PC-3 (cell line): ENCODE data around the gene FAM53B. TPM values are rescaled to one million over a fixed set of nuclear protein-coding genes. Genes with fewer than 3 reads are reported as not detected.

Experiments
- ATAC-seq: fragments of 200-7000 bp; cut with Tn5 transposase; 2 replicates; pipeline ENCODE4 v1.9.1; 2020; ENCODE audit warnings: mild to moderate bottlenecking, moderate library complexity
- BruUV-seq: library from RNA; stranded (reverse); fragments of 400-500 nt; replicated peaks from 2 replicates; lab custom pipeline; 2021; lab: Mats Ljungman, UMichigan
- CTCF ChIA-PET: fragments of 300-600 bp; sonication (Branson Sonifier 250); formaldehyde crosslinking; loops from one replicate; lab custom pipeline; 2022; ENCODE audit warnings: antibody characterized with exemption; lab: Charles Lee
- POLR2A ChIA-PET: fragments of 300-600 bp; sonication (Branson Sonifier 250); formaldehyde crosslinking; loops from one replicate; lab custom pipeline; 2022; ENCODE audit warnings: antibody characterized with exemption; ENCODE audit not compliant: unreplicated experiment; lab: Charles Lee
- DNase-seq: peaks from one replicate; pipeline ENCODE4 v3.0.0-alpha.2; 2015
- H2AFZ ChIP-seq: fragments of 300-600 bp; sonication (generic); 2 replicates; pipeline ENCODE4 v1.6.0; 2016; ENCODE audit warnings: antibody characterized with exemption, low read length
- H3F3A ChIP-seq: fragments of 300-600 bp; sonication (generic); one replicate; pipeline ENCODE4 v1.6.0; 2017; ENCODE audit warnings: antibody characterized with exemption, low read length, control low read depth, mild to moderate bottlenecking; ENCODE audit not compliant: unreplicated experiment
- H3K27ac ChIP-seq: fragments of 300-600 bp; sonication (generic); 2 replicates; pipeline ENCODE4 v1.5.1; 2016; ENCODE audit warnings: mild to moderate bottlenecking, low read length
- H3K27me3 ChIP-seq: fragments of 300-600 bp; sonication (generic); 2 replicates; pipeline ENCODE4 v1.6.1; 2016; ENCODE audit warnings: low read length, mixed read lengths
- H3K36me3 ChIP-seq: fragments of 300-600 bp; sonication (generic); 2 replicates; pipeline ENCODE4 v1.6.1; 2016; ENCODE audit warnings: low read depth, mixed run types, low read length, mixed read lengths
- H3K4me1 ChIP-seq: fragments of 300-600 bp; sonication (generic); 2 replicates; pipeline ENCODE4 v1.5.1; 2016; ENCODE audit warnings: low read length; ENCODE audit not compliant: insufficient read depth
- H3K4me2 ChIP-seq: fragments of 300-600 bp; sonication (generic); 2 replicates; pipeline ENCODE4 v1.6.0; 2016; ENCODE audit warnings: low read length
- H3K4me3 ChIP-seq: fragments of 300-600 bp; sonication (generic); 2 replicates; pipeline ENCODE4 v1.5.1; 2016; ENCODE audit warnings: mild to moderate bottlenecking, low read length, mixed read lengths
- H3K79me2 ChIP-seq: fragments of 300-600 bp; sonication (generic); 2 replicates; pipeline ENCODE4 v1.6.1; 2017; ENCODE audit warnings: low read length, mixed read lengths
- H3K9ac ChIP-seq: fragments of 300-600 bp; sonication (generic); 2 replicates; pipeline ENCODE4 v1.6.0; 2016; ENCODE audit warnings: mild to moderate bottlenecking, low read length
- H3K9me2 ChIP-seq: fragments of 300-600 bp; sonication (generic); replicated peaks from 2 replicates; pipeline ENCODE4 v1.6.1; 2016; ENCODE audit warnings: mixed run types, low read length, mixed read lengths
- H3K9me3 ChIP-seq: fragments of 300-600 bp; sonication (generic); 2 replicates; pipeline ENCODE4 v1.6.1; 2016; ENCODE audit warnings: low read length, mixed read lengths
- H4K20me1 ChIP-seq: fragments of 300-600 bp; sonication (generic); 2 replicates; pipeline ENCODE4 v1.6.1; 2016; ENCODE audit warnings: low read length, mixed read lengths
- CTCF ChIP-seq: fragments of 300-600 bp; sonication (generic); conservative IDR thresholded peaks from 2 replicates; pipeline ENCODE4 v1.5.1; 2017; ENCODE audit warnings: antibody characterized with exemption, low read depth, mild to moderate bottlenecking, low read length
- EZH2 ChIP-seq: fragments of 300-600 bp; sonication (generic); IDR thresholded peaks from one replicate; pipeline ENCODE4 v1.6.1; 2017; ENCODE audit warnings: antibody characterized with exemption, mild to moderate bottlenecking, low read length; ENCODE audit not compliant: unreplicated experiment
- EZH2phosphoT487 ChIP-seq: fragments of 300-600 bp; sonication (generic); IDR thresholded peaks from 2 replicates; pipeline ENCODE4 v1.6.1; 2018; ENCODE audit warnings: mild to moderate bottlenecking, antibody characterized with exemption, low read length, borderline replicate concordance
- intact Hi-C: fragments of 100-400 bp; cut with micrococcal nuclease; formaldehyde crosslinking; loops from 2 replicates; pipeline ENCODE4 v1.9.0; 2023
- total RNA-seq: library from RNA; depleted of rRNA; stranded (reverse); fragments of >200 nt; gene quantifications from 2 replicates; pipeline ENCODE4 v1.2.3, GENCODE V29; 2014

FAM53B gene
- total RNA-seq, 1 experiment from 2014 or later: 19.4 TPM

- H4K20me1 ChIP-seq: no peaks in the 10 kb centered on the region
- H3K9me3 ChIP-seq: no peaks in the 10 kb centered on the region
- H3K9me2 ChIP-seq: no peaks in the 10 kb centered on the region
- H3K9ac ChIP-seq: no peak overlapping the region
- DNase-seq: no peak
- no peaks in the 10 kb centered on the region for H3K36me3 ChIP-seq
- H3F3A ChIP-seq: no peaks in the 10 kb centered on the region
- H3K4me2 ChIP-seq: no peak overlapping the region
- intact Hi-C loops: no loop called here
- ATAC-seq: no peak
- H2AFZ ChIP-seq: no peak overlapping the region
- CTCF ChIA-PET: no interaction called here
- no peaks in the 10 kb centered on the region for H3K27me3 ChIP-seq
- TF ChIP-seq EZH2phosphoT487 (no peak), CTCF (no peak), EZH2 (no peak)
- POLR2A ChIA-PET: no interaction called here
- no peak overlapping the region for H3K4me3 ChIP-seq
- no peaks in the 10 kb centered on the region for H3K79me2 ChIP-seq
- H3K27ac ChIP-seq: no peak overlapping the region
- H3K4me1 ChIP-seq: no peaks in the 10 kb centered on the region
- BruUV-seq: no TSS peak
Observed at GRCh38 chr10:124701038-124701365, 43.2 kb downstream of the FAM53B start.

GRCh38 chr10:124700293-124701037 is 43.7 kb downstream of the FAM53B start:
- BruUV-seq: no TSS peak
- Histone ChIP-seq H3K4me3 (no peak overlapping the region), H3K9me3 (no peaks in the 10 kb centered on the region), H3K4me2 (no peak overlapping the region), H3K36me3 (no peaks in the 10 kb centered on the region), H2AFZ (no peak overlapping the region), H3F3A (no peaks in the 10 kb centered on the region), H3K4me1 (no peaks in the 10 kb centered on the region), H3K27me3 (no peaks in the 10 kb centered on the region), H3K9me2 (no peaks in the 10 kb centered on the region), H3K9ac (no peak overlapping the region), H4K20me1 (no peaks in the 10 kb centered on the region), H3K79me2 (no peaks in the 10 kb centered on the region), H3K27ac (no peak overlapping the region)
- TF ChIP-seq EZH2 (no peak), EZH2phosphoT487 (no peak), CTCF (no peak)
- intact Hi-C loops: no loop called here
- no peak for DNase-seq
- no peak for ATAC-seq
- ChIA-PET POLR2A (no interaction called here), CTCF (no interaction called here)

- Histone ChIP-seq H3K9ac (no peak overlapping the region), H3K27me3 (no peaks in the 10 kb centered on the region), H3K9me3 (no peaks in the 10 kb centered on the region), H3K36me3 (no peaks in the 10 kb centered on the region), H3K4me2 (no peak overlapping the region), H3K9me2 (no peaks in the 10 kb centered on the region), H3K79me2 (no peaks in the 10 kb centered on the region), H2AFZ (no peak overlapping the region), H3K4me1 (no peaks in the 10 kb centered on the region), H3K27ac (no peak overlapping the region), H3K4me3 (no peak overlapping the region), H4K20me1 (no peaks in the 10 kb centered on the region), H3F3A (no peaks in the 10 kb centered on the region)
- intact Hi-C loops: no loop called here
- no peak for TF ChIP-seq EZH2
- TF ChIP-seq CTCF: no peak
- TF ChIP-seq EZH2phosphoT487: no peak
- CTCF ChIA-PET: no interaction called here
- ATAC-seq (no peak), DNase-seq (no peak)
- BruUV-seq: no TSS peak
- POLR2A ChIA-PET: no interaction called here
Observed at GRCh38 chr10:124699471-124700292, 44.5 kb downstream of the FAM53B start.
